ENCODE data around the gene MS4A10.

Gene MS4A10

DNA sequence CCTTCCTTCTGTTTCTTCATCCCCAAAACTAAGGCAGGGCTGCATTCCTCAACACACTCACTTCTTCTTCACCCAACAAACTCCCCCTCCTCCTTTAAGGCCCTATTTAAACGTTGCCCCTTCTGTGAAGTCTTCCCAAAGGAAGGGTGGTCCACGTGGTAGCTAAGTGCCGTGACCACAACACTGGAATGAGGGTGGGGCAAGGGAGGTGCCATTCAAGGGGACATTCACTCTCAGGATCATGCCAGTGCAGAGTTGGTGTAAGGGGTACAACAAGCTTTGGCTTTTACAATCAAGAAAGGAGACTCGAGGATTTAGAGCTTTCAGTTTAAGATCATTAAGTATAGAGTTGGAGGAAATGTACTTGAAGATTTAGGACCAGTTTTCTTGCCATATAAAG is 8.0 kb upstream of the MS4A10 start:
- TF ChIP-seq CTCF (IDR thresholded peaks at IDR 0.05): no peak

DNA sequence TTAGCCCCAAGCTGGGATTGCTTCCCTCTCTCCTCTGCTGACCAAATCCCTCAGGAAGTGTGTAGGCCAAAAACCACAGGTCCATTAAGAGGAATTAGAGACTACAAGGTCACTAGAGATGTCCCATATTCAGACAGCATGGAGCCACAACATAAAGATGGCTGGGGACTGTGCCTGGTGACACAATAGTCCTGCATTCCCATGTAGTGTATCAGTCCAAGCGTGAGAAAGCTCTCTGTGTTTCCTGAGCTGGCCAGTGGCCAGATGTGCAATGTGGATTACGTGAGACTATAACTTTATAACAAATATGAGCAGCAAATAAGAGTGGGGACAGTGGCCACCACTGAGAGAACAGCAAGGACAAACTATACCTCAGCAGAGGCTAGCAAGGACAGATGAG is 7.6 kb upstream of the MS4A10 start:
- no peak for TF ChIP-seq CTCF (IDR thresholded peaks at IDR 0.05)

- no peak for TF ChIP-seq CTCF (IDR thresholded peaks at IDR 0.05)
These were observed 5.1 kb upstream of the MS4A10 start for GRCh38 chr11:60780065-60780464.

GRCh38 chr11:60780774-60781173 is 4.4 kb upstream of the MS4A10 start:
- TF ChIP-seq CTCF (IDR thresholded peaks at IDR 0.05): no peak

DNA sequence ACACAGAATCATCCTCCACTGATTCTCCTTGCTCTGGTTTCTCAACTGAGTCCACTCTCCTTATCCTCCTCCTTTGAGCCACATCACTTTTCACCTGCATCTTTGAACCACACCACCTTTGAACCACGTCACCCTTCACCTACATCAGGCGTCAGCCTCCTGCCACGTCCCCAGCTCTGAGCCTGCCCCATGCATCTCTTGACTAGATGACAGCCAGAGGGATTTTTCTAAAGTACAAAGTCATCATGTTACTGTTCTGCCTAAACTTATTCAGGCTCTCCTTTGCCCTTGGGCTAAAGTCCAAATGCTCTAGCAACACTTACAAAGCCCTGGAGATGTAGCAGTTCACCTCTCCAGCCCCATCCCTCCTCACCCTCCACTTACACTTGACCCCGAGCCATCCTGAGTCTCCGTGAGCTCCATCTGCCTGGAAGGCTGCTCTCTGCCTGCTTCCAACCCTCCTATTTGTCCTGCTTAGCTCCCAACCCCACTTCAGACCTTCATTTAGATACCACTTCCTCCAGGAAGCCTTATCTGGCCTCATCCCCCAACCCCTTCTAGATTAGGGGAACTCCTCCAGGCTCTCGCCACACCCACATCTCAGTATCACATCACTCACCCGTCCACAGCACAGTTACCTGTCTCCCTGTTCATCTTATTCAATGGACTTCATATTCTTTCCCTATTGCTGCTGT is 3.7 kb upstream of the MS4A10 start:
- TF ChIP-seq CTCF (IDR thresholded peaks at IDR 0.05): no peak

- no peak for TF ChIP-seq CTCF (IDR thresholded peaks at IDR 0.05)
These were observed 3.2 kb upstream of the MS4A10 start for GRCh38 chr11:60781981-60782316.

GRCh38 chr11:60782393-60783140 is 2.6 kb upstream of the MS4A10 start:
- no peak for TF ChIP-seq CTCF (IDR thresholded peaks at IDR 0.05)
